COLO829 (cell line): ENCODE results near the gene AMPD1.

Experiments
- DNase-seq: peaks from one replicate; pipeline ENCODE4 v3.0.0; 2012; ENCODE audit warnings: low spot score

The AMPD1 gene

GRCh38 chr1:114700036-114700600, 4.8 kb upstream of the AMPD1 start:
- no peak for DNase-seq

GRCh38 chr1:114696810-114697209, 1.5 kb upstream of the AMPD1 start:
- no peak for DNase-seq

- no peak for DNase-seq
Measured at GRCh38 chr1:114694540-114695310, 621 bp downstream of the AMPD1 start.

- DNase-seq, result no peak
Measured at GRCh38 chr1:114692947-114693346, 2.4 kb downstream of the AMPD1 start.

GRCh38 chr1:114691061-114691460, 4.3 kb downstream of the AMPD1 start:
- no peak for DNase-seq

- no peak for DNase-seq
Measured at GRCh38 chr1:114690148-114690547, 5.2 kb downstream of the AMPD1 start.

- DNase-seq, result no peak
Measured at GRCh38 chr1:114688526-114688925, 6.8 kb downstream of the AMPD1 start.

- no peak for DNase-seq
Measured at GRCh38 chr1:114685851-114686250, 9.5 kb downstream of the AMPD1 start.

- DNase-seq, result no peak
Measured at GRCh38 chr1:114677691-114678090, 17.7 kb downstream of the AMPD1 start.

GRCh38 chr1:114676115-114676514, 19.2 kb downstream of the AMPD1 start:
- no peak for DNase-seq

GRCh38 chr1:114671939-114672275, 23.4 kb downstream of the AMPD1 start:
- no peak for DNase-seq

GRCh38 chr1:114671011-114671938, 24.1 kb downstream of the AMPD1 start:
- DNase-seq, result peak; percentile 46

GRCh38 chr1:114670083-114671010, 25.0 kb downstream of the AMPD1 start:
- DNase-seq, result peak; percentile 61

- no peak for DNase-seq
Measured at GRCh38 chr1:114669562-114670082, 25.7 kb downstream of the AMPD1 start, which contains the start of gene DENND2C. Gene DENND2C (minus strand): TSS chr1:114670049. CDS start chr1:114625984, 44,065 bp downstream.

GRCh38 chr1:114668784-114669561, 26.4 kb downstream of the AMPD1 start:
- no peak for DNase-seq

GRCh38 chr1:114668373-114668772, 27.0 kb downstream of the AMPD1 start:
- DNase-seq, result no peak

GRCh38 chr1:114666954-114667353, 28.4 kb downstream of the AMPD1 start:
- DNase-seq, result no peak

- DNase-seq, result no peak
Measured at GRCh38 chr1:114660238-114660637, 35.1 kb downstream of the AMPD1 start.

GRCh38 chr1:114651893-114652292, 43.5 kb downstream of the AMPD1 start:
- no peak for DNase-seq

- DNase-seq, result no peak
Measured at GRCh38 chr1:114648503-114648902, 46.8 kb downstream of the AMPD1 start.

- no peak for DNase-seq
Measured at GRCh38 chr1:114641377-114641776, 54.0 kb downstream of the AMPD1 start.
